Neural cell (in vitro differentiated cells): ENCODE measurements around the gene SLC2A13. TPM values are rescaled to one million over a fixed set of nuclear protein-coding genes. Genes with fewer than 3 reads are reported as not detected.

Source experiments
- H2AFZ ChIP-seq: fragments of 200-600, 300-800 bp; sonication (generic), shearing (Covaris generic); 2 replicates; pipeline ENCODE4 v1.6.0; 2014; ENCODE audit warnings: low read depth, mild to moderate bottlenecking, antibody characterized with exemption, low read length, moderate library complexity
- H3F3A ChIP-seq: fragments of 200-600 bp; shearing (Covaris generic); 2 replicates; pipeline ENCODE4 v1.6.1; 2016; ENCODE audit warnings: mild to moderate bottlenecking, moderate library complexity, mixed read lengths, antibody characterized with exemption, low read length; ENCODE audit not compliant: insufficient read depth, poor library complexity, severe bottlenecking
- H3K27ac ChIP-seq: fragments of 200-600, 300-800 bp; sonication (generic), shearing (Covaris generic); 2 replicates; pipeline ENCODE4 v1.5.1; 2014; ENCODE audit warnings: mild to moderate bottlenecking, low read length, moderate library complexity
- H3K27me3 ChIP-seq: fragments of 300-800, 200-600 bp; sonication (generic), shearing (Covaris generic); 2 replicates; pipeline ENCODE4 v1.6.0; 2014; ENCODE audit warnings: mild to moderate bottlenecking, low read depth, low read length, moderate library complexity; ENCODE audit not compliant: insufficient read depth
- H3K36me3 ChIP-seq: fragments of 300-800, 200-600 bp; sonication (generic), shearing (Covaris generic); 2 replicates; pipeline ENCODE4 v1.5.1; 2014; ENCODE audit warnings: mild to moderate bottlenecking, antibody characterized with exemption, low read length, moderate library complexity; ENCODE audit not compliant: insufficient read depth
- H3K4me2 ChIP-seq: fragments of 300-800, 200-600 bp; sonication (generic), shearing (Covaris generic); 2 replicates; pipeline ENCODE4 v1.6.0; 2014; ENCODE audit warnings: mild to moderate bottlenecking, low read length
- H3K4me3 ChIP-seq: fragments of 300-800, 200-600 bp; sonication (generic), shearing (Covaris generic); 2 replicates; pipeline ENCODE4 v1.5.1; 2014; ENCODE audit warnings: mild to moderate bottlenecking, low read length, moderate library complexity
- H3K79me2 ChIP-seq: fragments of 200-600 bp; shearing (Covaris generic); replicated peaks from 2 replicates; pipeline ENCODE4 v1.6.0; 2014; ENCODE audit warnings: mild to moderate bottlenecking, low read length, moderate library complexity; ENCODE audit not compliant: insufficient read depth
- H3K9ac ChIP-seq: fragments of 300-800, 200-600 bp; sonication (generic), shearing (Covaris generic); 2 replicates; pipeline ENCODE4 v1.6.1; 2016; ENCODE audit warnings: mild to moderate bottlenecking, low read length, mixed read lengths
- H3K9me2 ChIP-seq: fragments of 200-600 bp; shearing (Covaris generic); 2 replicates; pipeline ENCODE4 v1.6.1; 2016; ENCODE audit warnings: mild to moderate bottlenecking, low read length, mixed read lengths; ENCODE audit not compliant: insufficient read depth
- H3K9me3 ChIP-seq: fragments of 200-600, 300-800 bp; sonication (generic), shearing (Covaris generic); 2 replicates; pipeline ENCODE4 v1.6.1; 2016; ENCODE audit warnings: mild to moderate bottlenecking, mixed run types, low read length, moderate library complexity, mixed read lengths
- H4K20me1 ChIP-seq: fragments of 200-600 bp; shearing (Covaris generic); 2 replicates; pipeline ENCODE4 v1.6.1; 2016; ENCODE audit warnings: mild to moderate bottlenecking, mixed run types; ENCODE audit not compliant: insufficient read depth
- EP300 ChIP-seq: fragments of 450-650 bp; conservative IDR thresholded peaks from 2 replicates; pipeline ENCODE4 v1.6.1; 2014; ENCODE audit warnings: antibody characterized with exemption, mild to moderate bottlenecking, moderate library complexity; ENCODE audit not compliant: poor library complexity, severe bottlenecking
- EZH2 ChIP-seq: fragments of 200-600, 300-800 bp; shearing (Covaris generic), sonication (generic); IDR thresholded peaks from 2 replicates; pipeline ENCODE4 v1.6.1; 2014; ENCODE audit warnings: antibody characterized with exemption, low read length, borderline replicate concordance, mild to moderate bottlenecking; ENCODE audit not compliant: insufficient read depth, poor library complexity, severe bottlenecking
- MXI1 ChIP-seq: fragments of 450-650 bp; conservative IDR thresholded peaks from 2 replicates; pipeline ENCODE4 v1.6.1; 2014; ENCODE audit warnings: antibody characterized with exemption, mild to moderate bottlenecking; ENCODE audit not compliant: poor library complexity, severe bottlenecking
- POLR2AphosphoS5 ChIP-seq: IDR thresholded peaks from 2 replicates; pipeline ENCODE4 v1.6.1; 2012
- RAD21 ChIP-seq: fragments of 450-650 bp; conservative IDR thresholded peaks from 2 replicates; pipeline ENCODE4 v1.6.1; 2014; ENCODE audit warnings: antibody characterized with exemption, mild to moderate bottlenecking, moderate library complexity
- SMC3 ChIP-seq: fragments of 450-650 bp; conservative IDR thresholded peaks from 2 replicates; pipeline ENCODE4 v1.6.1; 2014; ENCODE audit warnings: antibody characterized with exemption, mild to moderate bottlenecking, moderate library complexity; ENCODE audit not compliant: poor library complexity
- TAF1 ChIP-seq: IDR thresholded peaks from 2 replicates; pipeline ENCODE4 v1.6.1; 2012; ENCODE audit warnings: low read depth
- polyA plus RNA-seq: library from polyadenylated mRNA; depleted of rRNA; stranded (reverse); fragments of >200 nt; gene quantifications from 2 replicates; pipeline ENCODE4 v1.2.3, GENCODE V29; 2014
- TF ChIP-seq, protein P1 (sequence below): fragments of 450-650 bp; IDR thresholded peaks from 2 replicates; pipeline ENCODE4 v1.5.1; 2014; ENCODE audit warnings: antibody characterized with exemption, mild to moderate bottlenecking, moderate library complexity; ENCODE audit not compliant: poor library complexity, severe bottlenecking
- TF ChIP-seq, protein P2 (sequence below): IDR thresholded peaks from 2 replicates; pipeline ENCODE4 v1.6.1; 2012; ENCODE audit warnings: borderline replicate concordance

The SLC2A13 gene
- polyA plus RNA-seq, 1 donor from 2014 or later: 10.7 TPM

DNA sequence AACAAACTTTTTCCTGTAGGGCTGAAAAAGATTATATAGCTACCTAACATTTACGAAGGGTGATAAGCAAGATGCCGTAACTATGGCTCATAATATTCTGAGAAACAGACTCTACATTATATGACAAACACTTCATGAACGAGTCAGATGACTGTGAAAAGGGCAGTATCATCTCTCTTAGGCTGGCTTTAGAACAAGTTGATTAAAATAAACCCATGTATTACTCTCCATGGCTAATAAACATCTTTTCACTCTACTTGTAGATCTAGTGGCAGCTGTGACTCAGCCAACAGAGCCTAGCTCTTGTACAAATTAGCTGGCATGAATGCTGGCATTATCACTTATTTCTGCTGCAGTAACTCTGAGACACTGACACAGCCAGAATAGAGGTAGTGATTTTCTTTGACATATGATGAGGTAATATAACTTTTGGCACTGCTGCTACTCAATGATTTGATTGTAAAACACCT is 47.1 kb downstream of the SLC2A13 start:
- H3K9me2 ChIP-seq: no peaks in the 10 kb centered on the region
- no peak overlapping the region for H3K4me2 ChIP-seq
- H3K27ac ChIP-seq: no peak overlapping the region
- H3K36me3 ChIP-seq: no peaks in the 10 kb centered on the region
- H3K27me3 ChIP-seq: no peaks in the 10 kb centered on the region
- TF ChIP-seq RAD21 (no peak), MXI1 (no peak), EP300 (peak; percentile 10), TAF1 (no peak), POLR2AphosphoS5 (peak; percentile 24), SMC3 (no peak), EZH2 (no peak)
- TF ChIP-seq, protein P1, sequence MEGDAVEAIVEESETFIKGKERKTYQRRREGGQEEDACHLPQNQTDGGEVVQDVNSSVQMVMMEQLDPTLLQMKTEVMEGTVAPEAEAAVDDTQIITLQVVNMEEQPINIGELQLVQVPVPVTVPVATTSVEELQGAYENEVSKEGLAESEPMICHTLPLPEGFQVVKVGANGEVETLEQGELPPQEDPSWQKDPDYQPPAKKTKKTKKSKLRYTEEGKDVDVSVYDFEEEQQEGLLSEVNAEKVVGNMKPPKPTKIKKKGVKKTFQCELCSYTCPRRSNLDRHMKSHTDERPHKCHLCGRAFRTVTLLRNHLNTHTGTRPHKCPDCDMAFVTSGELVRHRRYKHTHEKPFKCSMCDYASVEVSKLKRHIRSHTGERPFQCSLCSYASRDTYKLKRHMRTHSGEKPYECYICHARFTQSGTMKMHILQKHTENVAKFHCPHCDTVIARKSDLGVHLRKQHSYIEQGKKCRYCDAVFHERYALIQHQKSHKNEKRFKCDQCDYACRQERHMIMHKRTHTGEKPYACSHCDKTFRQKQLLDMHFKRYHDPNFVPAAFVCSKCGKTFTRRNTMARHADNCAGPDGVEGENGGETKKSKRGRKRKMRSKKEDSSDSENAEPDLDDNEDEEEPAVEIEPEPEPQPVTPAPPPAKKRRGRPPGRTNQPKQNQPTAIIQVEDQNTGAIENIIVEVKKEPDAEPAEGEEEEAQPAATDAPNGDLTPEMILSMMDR: no peak
- TF ChIP-seq, protein P2, sequence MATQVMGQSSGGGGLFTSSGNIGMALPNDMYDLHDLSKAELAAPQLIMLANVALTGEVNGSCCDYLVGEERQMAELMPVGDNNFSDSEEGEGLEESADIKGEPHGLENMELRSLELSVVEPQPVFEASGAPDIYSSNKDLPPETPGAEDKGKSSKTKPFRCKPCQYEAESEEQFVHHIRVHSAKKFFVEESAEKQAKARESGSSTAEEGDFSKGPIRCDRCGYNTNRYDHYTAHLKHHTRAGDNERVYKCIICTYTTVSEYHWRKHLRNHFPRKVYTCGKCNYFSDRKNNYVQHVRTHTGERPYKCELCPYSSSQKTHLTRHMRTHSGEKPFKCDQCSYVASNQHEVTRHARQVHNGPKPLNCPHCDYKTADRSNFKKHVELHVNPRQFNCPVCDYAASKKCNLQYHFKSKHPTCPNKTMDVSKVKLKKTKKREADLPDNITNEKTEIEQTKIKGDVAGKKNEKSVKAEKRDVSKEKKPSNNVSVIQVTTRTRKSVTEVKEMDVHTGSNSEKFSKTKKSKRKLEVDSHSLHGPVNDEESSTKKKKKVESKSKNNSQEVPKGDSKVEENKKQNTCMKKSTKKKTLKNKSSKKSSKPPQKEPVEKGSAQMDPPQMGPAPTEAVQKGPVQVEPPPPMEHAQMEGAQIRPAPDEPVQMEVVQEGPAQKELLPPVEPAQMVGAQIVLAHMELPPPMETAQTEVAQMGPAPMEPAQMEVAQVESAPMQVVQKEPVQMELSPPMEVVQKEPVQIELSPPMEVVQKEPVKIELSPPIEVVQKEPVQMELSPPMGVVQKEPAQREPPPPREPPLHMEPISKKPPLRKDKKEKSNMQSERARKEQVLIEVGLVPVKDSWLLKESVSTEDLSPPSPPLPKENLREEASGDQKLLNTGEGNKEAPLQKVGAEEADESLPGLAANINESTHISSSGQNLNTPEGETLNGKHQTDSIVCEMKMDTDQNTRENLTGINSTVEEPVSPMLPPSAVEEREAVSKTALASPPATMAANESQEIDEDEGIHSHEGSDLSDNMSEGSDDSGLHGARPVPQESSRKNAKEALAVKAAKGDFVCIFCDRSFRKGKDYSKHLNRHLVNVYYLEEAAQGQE: no peak
- H4K20me1 ChIP-seq: no peaks in the 10 kb centered on the region
- H3K79me2 ChIP-seq: no peaks in the 10 kb centered on the region
- no peak overlapping the region for H2AFZ ChIP-seq
- no peak overlapping the region for H3K4me3 ChIP-seq
- no peaks in the 10 kb centered on the region for H3F3A ChIP-seq
- no peak overlapping the region for H3K9ac ChIP-seq
- H3K9me3 ChIP-seq: no peaks in the 10 kb centered on the region

GRCh38 chr12:40056373-40056772 is 49.5 kb downstream of the SLC2A13 start:
- no peak overlapping the region for H2AFZ ChIP-seq
- no peaks in the 10 kb centered on the region for H3K9me2 ChIP-seq
- H3K4me2 ChIP-seq: no peak overlapping the region
- TF ChIP-seq, protein P1: no peak
- TF ChIP-seq POLR2AphosphoS5 (peak; percentile 83), EP300 (peak; percentile 72)
- no peak overlapping the region for H3K27ac ChIP-seq
- no peaks in the 10 kb centered on the region for H3K9me3 ChIP-seq
- H4K20me1 ChIP-seq: no peaks in the 10 kb centered on the region
- H3K36me3 ChIP-seq: no peaks in the 10 kb centered on the region
- H3K4me3 ChIP-seq: no peak overlapping the region
- H3K9ac ChIP-seq: no peak overlapping the region
- H3K79me2 ChIP-seq: no peaks in the 10 kb centered on the region
- no peaks in the 10 kb centered on the region for H3F3A ChIP-seq
- no peaks in the 10 kb centered on the region for H3K27me3 ChIP-seq
